NCI-H1092 treated with DMSO at 0.1 percent for 48 hours (cell line): ENCODE data around the gene TBX3.

Experiments
- DNase-seq: peaks from one replicate; lab custom pipeline; 2025; lab: John Stamatoyannopoulos, UW

Gene TBX3

DNA sequence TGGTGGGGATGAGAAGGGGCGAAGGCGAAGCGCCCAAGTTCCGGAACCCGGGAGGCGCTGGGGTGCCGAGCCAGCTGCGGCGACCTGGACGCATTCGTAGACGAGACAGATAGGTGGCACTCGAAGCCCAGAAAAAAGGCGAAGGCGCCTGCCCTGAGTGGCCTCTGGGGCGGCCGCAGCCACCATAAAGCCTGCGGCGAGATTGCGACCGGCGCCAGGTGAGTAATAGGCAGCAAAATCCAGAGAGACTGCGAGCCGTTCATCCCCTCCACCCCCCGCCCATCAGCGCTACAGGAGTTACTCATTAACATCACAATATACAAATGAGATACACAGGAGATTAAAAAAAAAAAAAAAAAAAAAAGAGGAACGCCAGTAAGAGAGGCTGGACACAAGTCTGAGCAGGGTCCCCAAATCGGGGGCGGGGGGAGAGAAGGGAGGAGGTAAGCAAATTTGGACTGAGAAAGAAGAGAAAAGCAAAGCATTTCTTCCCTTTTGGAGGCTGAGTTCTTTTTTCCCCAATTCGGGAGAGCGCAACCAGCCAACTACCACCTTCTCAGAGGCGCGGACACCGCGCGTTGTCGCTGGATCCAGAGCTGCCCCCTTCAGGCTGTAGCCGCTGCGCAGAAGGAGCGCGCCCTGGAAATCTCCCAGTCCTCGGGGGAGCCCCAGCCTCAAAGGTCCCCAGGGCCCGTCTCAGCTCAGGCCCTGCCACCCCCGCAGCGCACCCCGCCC is 15.7 kb downstream of the TBX3 start:
- DNase-seq: peak; percentile 50

DNA sequence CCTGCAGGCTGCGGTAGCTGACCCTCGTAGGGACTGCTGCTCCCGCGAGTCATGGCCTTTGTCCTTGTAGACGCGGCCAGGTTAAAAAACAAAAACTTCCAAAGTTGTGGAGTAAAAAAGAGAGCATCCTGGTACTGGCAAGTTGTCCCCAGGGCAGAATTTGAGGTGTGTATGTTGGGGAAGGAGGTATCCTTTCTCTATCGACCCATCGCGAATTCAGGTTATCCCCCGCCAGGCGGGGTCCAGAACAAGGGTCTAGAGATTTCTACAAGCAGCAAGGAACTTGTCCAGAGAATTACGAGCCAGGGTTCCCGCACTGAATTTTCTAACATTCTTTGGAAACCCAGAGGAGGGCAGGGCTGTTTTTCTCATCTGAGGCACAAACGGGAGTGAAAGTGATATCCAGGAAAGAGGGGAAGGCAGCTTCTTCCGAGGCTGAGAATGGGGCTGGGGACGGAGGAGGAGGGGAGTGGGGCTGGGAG is 16.3 kb downstream of the TBX3 start:
- no peak for DNase-seq

DNA sequence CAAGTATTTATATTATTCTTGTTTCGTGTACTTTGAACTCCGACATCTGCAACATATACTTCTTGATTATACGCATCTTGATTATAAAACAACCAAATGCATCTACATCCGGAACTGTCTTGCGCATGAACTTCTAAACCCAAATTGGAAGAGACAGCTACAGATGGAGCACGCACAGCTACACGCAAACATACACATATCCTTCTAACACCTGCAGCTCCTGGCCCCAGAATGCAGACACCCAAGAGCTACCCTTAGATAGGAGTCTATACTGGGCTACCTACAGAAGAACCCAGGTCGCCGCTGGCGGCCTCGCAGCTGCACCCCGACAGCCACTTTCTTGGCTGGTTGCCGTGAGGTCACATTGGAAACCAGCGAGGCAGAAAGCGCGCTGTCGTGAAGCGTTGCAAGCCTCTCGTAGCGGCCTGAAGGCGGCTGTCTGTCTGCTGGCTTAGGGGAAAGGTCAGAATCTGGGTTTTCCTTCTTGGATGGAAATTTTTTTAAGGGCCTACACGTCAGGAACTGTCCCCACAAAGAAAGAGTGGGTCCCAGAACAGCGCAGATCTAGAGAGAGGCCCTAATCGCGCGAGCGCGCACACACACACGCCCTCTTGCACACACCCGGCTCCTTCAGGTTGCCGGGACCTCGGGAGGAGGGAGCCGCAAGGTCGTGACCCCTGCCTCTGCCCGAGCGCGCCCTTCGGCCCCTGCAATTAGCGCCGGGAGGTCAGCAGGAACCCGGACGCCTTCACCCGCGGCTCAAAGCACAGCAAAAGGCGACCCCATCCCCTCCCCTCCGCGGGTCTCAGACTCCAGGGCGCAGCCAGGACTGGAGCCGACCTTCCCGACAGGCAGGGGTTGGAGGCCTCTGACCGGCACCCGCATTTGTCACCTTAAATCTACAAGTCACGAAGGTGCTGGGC is 17.0 kb downstream of the TBX3 start:
- peak; percentile 29 for DNase-seq

DNA sequence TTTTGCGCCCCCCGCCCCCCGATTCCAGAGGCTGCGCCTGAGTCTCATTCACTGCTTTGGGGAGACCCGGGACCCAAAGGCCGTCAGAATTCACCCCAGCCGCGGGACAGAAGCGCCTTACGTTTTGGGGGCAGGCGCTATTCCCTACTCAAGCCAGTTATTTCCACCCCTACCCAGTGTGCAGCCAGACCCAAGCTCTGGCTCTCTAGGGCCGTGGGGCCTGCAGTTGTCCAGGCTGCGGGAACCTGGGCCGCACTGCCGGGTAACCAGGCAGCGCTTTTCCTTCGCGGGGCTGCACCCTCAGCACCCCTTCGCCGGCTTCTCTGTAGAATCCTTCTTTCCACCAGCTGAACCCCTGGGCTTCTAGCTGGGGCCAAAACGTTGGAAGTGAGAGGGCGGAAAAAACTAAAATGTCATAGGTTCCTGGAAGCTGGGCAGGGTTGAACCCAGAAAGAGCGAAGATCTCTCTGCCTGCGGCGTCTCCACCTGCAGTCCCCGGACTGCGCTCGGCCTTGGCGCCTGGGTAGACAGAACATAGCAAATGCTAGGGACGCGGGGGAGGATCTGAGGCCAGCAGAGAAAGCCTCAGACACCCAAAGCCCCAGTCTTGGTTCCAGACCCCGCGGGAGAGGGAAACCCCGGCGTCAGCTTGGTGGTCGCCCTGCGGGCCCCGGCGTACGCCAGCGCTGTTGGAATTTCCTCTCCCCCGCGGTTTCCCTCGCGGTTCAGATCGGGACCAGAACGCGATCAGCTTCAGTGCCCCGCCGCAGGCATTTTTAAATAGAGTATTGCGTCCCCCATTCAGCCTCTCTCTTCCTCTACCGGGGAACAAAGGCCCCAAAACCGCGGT is 18.3 kb downstream of the TBX3 start:
- peak; percentile 34 for DNase-seq

DNA sequence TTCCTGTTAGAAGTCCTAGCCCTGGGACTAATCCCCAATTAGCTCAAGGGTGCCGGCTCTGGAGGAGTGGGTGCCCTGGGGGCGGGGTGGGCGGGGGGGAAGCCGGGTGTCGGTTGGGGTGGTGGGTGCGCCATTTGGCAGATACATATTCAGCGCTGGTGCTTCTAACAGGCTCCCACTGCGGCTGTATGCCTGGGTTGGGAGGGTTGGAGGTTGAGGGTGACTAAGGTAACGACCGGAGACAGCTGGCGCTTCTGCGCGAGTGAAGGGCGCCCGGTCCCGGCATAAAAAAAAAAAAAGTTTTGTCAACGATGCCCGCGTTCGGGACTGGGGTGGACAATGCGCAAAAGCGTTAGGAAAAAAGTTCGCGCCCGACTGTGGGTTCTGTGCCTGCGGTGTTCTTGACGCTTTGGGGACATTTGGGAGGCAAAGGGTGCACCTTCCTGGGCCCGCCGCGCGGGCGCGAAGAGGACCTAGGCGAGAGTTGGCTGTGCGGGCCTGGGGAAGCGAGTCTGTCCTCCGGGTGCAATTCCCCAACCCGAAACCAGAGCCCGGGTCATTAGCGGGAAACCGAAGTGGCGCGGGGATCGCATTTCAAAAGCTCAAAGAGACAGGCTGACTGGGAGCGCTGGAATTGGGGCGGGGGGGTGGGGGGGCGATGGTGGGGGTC is 19.2 kb downstream of the TBX3 start:
- DNase-seq: no peak

DNA sequence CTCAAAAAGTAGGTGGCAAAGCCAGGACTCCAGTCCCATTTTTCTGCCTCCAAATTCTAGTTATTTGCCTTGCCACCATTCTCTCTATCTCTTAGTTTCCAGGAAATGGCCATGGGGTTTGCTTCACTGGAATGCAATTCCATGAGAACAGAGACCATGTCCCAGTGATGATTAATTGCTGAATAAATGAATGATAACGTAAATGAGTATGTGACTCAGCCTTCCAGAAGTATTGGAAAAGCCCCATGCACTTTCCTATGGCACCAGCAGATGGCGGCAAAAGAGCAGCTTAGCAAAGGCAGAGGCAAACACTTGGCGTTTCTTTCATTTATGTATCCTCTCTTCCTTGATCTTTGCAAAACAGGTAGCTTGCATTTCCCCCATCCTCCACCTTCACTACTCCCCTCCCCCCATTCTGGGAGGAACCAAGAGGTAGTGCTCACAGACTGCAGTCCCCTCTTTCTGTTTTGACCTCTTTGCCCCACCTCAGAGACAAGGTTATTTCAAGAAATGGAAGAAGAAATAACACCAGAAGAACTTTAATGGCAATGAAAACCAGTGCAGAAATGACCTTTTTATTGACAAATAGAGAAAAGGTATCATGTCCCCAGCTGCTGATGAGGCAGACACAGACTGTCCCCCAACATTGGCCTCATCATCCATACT is 21.3 kb downstream of the TBX3 start:
- DNase-seq: peak; percentile 35

DNA sequence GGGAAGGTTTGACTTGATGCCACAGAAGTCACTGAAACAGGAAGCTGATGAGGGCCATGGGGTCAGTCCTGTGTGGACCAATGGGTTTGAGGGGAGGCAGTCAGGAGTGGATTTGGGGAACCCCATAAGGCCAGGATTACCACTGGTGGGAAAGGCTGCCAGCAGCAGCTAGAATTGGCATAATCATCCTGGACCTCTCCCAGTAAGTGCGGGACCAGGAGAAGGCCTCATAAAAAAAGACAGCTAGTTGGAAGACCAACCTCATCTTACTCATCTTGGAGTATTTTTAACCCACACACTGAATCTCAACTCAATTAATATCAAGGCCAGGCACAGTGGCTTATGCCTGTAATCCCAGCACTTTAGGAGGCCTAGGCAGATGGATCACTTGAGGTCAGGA is 22.7 kb downstream of the TBX3 start:
- no peak for DNase-seq

DNA sequence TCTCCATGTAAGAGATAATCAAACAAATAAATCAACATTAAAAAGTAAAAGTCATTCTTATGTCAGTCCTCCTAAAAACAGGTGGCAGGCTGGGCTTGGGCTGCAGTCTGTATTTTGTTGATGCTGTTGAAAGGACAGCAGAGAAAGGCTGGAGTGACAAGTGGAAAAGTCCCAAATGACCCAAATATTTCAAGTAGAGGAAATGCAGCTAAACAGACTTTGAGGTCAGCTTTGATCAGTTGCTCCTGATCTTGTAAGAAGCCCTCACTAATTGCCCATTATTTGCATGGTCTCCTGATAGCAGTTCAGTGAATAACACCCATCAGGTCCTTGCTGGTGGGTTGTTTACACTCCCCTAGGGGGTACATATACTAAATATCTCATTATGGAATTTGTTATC is 24.9 kb downstream of the TBX3 start:
- no peak for DNase-seq

DNA sequence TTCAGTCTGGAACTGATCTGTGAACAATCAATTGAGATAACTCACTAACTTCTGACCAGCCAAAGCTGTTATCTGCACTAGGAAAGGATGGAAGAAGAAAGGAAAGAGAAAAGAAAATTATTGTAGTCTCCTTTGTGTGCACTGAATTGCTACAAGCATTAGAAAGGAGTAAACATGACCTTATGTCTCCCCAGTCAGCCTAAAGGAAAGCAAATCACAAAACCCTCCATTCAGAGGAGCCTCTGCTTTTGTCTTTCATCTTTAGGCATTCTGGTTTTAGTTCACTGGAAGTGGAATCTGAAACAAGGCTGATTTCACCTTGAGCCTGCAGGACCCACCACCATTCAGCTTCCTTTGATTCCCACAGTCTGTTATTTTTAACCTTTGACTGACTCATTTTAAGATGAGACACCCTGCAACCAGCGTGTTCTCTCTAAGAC is 26.0 kb downstream of the TBX3 start:
- DNase-seq: no peak

DNA sequence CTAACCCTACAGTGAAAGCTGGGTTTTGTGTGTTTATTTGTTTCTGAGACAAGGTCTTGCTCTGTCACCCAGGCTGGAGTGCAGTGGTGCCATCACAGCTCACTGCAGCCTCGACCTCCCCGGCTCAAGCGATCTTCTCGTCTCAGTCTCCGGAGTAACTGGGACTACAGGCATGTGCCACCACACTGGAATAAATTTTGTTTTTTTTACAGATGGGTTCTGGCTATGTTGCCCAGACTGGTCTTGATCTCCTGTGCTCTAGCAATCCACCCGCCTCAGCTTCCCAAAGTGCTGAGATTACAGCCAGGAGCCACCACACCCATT is 26.4 kb downstream of the TBX3 start:
- DNase-seq: no peak

DNA sequence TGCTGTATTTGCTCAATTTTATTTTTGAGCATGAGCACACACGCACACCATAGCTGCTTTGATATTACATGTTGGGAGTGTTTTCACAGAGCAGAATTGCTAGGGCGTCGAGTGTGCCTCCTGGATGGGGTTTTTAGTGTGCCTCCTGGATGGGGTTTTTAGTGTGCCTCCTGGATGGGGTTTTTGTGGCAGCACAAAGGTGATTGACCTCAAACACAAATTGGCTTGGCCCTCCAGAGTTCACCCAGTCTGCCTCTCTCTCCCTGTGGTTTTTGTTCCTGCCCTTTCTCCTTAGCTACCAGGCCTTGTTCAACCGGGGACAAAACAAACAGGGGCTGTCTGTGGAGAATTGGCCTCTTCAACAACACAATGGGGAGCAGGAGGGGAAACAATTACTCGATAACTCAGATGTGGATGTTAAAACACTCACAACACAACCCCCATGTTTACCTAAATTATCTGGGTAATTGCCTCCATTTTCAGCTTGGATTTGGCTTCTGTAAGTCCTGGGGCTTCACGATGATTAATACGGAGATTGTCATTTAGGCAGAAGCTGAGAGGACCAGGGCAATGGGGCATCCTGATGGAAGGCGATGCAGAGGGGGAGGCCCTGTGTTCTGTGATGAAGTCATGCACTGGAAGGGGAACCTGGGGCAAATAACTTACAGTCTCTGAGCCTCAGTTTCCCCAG is 26.9 kb downstream of the TBX3 start:
- peak; percentile 69 for DNase-seq

DNA sequence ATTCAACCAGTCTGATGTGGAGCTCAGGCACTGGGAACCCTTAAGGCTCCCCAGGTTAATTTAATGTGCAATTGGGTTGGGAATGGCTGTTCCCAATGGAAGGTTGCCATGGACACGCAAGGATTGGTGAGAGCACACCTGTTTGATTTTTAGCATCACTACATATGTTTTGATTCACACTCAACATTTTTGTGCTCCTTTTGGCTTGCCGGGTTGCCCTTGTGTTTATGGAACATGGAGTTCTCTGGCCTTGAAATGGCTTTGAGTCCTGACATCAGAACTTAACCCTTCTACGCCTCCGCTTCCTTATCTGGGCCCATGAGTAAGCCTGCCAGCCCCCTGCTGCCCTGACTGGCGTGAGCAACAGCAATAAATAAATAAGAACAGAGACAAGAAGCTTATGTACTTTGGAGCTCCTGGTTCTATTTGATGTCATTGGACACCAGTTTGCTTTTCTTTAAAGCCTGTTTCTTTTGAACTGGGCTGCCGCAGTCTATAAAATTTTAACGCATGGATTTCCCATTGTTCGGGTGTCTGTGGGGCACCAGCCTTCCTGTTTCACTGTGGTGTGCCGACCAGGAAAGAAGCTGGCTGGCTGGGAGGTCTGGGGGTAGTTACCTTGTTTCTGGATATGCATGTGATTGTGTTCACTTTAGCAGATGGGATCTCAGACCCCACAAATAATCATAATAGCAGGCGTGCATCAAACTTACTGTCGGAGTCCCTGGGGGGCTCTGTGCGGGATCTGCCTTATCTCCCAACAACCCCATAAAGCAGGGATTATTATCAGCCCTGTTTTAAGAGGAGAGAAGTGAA is 27.8 kb downstream of the TBX3 start:
- DNase-seq: peak; percentile 42

DNA sequence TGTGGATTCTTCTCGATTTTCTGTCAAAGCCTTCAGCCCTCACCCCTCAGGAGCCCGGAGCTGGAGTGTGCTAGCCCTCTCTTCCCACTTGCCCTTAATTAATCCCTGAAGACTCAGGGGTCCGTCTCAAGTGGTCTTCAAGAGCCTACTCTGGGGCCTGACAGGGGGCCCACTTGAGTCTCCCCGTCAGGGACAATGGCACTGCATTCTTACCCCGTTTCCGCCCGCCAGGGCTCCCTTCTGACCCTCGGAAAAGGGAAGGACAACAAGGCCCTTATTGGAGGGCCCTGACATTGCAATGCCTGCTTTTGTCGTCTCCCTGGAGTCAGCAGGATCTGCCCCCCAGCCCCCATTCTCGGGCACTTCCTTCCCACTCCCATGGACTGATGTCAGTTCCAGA is 34.4 kb downstream of the TBX3 start:
- no peak for DNase-seq

DNA sequence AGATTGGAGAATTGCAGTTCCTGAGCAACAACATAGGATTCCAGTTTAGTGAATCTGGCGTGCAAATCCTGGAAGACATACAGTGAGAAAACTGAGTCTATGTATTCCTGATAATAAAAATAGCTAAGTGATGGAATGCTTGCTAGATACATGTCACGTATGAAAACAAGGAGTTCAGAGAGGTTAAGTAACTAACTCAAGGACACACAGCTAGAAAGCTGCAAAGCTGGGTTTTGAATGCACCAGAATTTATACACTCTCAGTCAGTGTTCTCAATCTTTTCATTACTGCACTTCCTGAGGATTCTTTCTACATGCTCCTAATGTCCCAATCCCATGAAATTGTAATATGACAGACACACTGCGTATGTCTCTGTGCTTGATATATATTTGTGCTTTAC is 35.3 kb downstream of the TBX3 start:
- no peak for DNase-seq

DNA sequence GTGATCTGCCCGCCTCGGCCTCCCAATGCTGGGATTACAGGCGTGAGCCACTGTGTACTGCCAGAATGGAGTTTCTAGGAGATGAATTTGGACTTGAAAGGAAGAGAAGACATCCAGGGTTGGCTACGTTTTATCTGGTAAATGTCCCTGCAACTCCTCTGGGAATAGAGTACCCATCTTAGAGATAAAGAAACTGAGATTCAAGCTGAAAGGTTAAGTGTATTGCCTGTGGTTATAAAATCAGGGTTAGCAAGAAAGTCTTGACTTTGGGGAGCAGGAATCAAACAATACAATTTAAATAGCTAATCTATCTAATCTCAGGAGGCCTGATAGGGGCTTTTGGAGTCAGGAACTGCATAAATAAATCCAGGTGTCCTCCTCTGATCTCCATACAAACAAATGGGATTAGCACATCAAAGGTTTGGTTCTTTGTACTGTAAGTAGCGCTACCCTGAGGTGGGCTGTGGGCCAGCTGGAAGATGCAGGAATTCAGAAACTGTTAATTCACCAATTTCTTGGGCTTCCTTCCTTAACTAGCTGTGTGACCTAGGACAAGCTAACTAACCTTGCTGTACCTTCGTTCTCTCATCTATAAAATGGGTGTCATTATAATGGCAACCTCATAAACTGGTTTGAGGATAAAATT is 45.1 kb downstream of the TBX3 start:
- no peak for DNase-seq

DNA sequence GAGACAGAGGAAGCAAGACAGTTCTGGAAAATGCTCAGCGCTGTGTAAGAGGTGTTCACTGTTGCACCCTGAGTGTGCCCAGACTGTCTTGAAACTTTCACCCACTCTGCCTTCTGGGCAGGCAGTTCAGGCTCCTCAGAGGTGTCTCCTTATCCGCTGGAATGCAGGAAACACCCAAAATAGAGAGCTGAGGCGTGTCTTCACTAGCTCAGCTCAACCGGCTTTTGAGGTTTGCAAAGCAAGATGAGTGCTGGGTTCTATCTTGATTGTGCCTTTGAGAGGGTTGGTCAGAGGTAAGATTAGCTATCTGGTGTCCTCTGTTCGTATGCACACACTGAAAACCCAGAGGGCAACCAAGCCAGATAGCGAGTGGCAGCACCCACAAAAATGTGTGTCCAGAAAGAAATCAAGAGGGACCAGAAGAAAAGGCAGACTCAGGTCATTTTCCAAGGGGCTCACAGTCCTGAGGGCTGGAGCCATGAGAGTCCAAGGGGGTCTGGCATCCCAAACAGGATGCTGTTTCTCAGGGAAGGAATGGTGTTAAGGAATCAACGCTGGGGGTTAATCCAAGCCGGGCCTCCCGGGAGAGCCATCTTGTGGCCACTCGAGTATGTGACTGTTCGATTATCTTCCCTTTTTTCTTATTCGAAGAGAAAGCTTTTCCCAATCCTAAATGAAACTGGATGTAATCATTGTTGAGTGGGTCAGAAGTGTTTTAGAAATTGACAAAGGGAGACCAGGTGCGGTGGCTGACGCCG is 47.1 kb downstream of the TBX3 start:
- no peak for DNase-seq

DNA sequence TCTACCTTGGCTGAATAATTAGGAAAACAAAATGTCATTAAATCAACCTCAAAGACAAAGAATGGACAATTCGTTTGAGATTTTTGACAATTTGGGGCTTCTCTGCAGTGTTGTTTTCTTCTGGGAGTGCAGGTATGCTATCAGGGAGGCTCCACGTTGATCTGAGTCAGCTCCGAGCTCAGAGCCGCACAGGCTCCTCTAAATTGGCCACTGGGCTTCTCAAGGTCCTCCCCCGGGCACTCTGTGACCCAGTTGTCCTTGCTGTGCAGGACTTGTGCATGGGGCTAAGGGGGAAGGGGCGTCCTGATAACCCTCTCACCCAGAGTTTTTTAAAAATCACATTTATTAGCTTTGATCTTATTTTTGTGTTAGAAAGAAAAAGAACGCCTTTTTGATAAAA is 52.7 kb downstream of the TBX3 start:
- DNase-seq: no peak

DNA sequence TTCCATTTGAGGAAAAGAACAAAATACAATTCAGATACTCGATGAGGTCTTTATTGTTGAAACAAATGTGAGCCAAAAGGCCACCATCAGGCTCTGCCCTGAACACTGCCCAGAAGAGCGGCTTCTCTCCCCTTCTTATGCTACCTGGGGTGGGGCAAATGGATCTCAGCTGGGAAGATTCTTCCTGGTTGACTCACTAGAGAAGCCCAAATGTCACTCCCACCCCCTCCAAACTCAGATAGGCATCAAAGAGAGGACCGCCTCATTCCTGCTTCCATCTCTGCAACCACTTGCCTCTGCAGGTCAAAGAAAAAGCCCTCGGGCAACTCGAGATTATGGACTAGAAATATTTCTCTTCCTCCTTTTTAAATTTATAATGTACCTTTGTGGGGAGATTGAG is 55.8 kb downstream of the TBX3 start:
- DNase-seq: no peak

DNA sequence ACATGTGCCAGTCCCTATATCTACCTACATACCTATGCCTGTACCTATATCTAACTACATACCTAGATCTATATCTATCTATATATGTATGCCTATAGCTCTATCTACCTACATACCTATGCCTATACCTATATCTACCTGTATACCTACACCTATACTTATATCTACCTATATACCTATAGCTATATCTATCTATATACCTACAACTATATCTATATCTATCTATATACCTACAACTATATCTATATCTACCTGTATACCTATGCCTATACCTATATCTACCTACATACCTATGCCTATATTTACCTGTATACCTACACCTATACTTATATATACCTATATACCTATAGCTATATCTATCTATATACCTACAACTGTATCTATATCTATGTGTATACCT is 56.6 kb downstream of the TBX3 start:
- DNase-seq: no peak
